H9 (cell line): ENCODE measurements around the gene KLHDC7B. TPM values are rescaled to one million over a fixed set of nuclear protein-coding genes. Genes with fewer than 3 reads are reported as not detected.

Source experiments
- DNase-seq: peaks from one replicate; pipeline ENCODE4 v3.0.0-alpha.2; 2017
- H2AFZ ChIP-seq: one replicate; pipeline ENCODE4 v1.6.1; 2013; ENCODE audit warnings: mild to moderate bottlenecking, low read length, control low read depth, moderate library complexity
- H2AK5ac ChIP-seq: 2 replicates; pipeline ENCODE4 v1.6.1; 2013; ENCODE audit warnings: low read length, control low read depth, mixed read lengths; ENCODE audit not compliant: insufficient read length
- H2BK120ac ChIP-seq: one replicate; pipeline ENCODE4 v1.6.1; 2013; ENCODE audit warnings: low read depth, mild to moderate bottlenecking, low read length, control low read depth, inconsistent platforms; ENCODE audit not compliant: poor library complexity, severe bottlenecking
- H2BK12ac ChIP-seq: 2 replicates; pipeline ENCODE4 v1.6.1; 2013; ENCODE audit warnings: low read length, control low read depth, mixed read lengths, low read depth; ENCODE audit not compliant: insufficient read length
- H2BK15ac ChIP-seq: 2 replicates; pipeline ENCODE4 v1.6.1; 2013; ENCODE audit warnings: low read depth, low read length, control low read depth
- H2BK20ac ChIP-seq: one replicate; pipeline ENCODE4 v1.6.1; 2013; ENCODE audit warnings: low read depth, mild to moderate bottlenecking, low read length, control low read depth, inconsistent platforms; ENCODE audit not compliant: poor library complexity, severe bottlenecking
- H2BK5ac ChIP-seq: 2 replicates; pipeline ENCODE4 v1.6.1; 2013; ENCODE audit warnings: low read length, control low read depth, mixed read lengths; ENCODE audit not compliant: insufficient read length
- H3K14ac ChIP-seq: 2 replicates; pipeline ENCODE4 v1.6.1; 2013; ENCODE audit warnings: low read length, control low read depth; ENCODE audit not compliant: insufficient read depth
- H3K18ac ChIP-seq: 2 replicates; pipeline ENCODE4 v1.6.1; 2013; ENCODE audit warnings: low read depth, mild to moderate bottlenecking, mixed read lengths, low read length, control low read depth; ENCODE audit not compliant: insufficient read length
- H3K23ac ChIP-seq: 2 replicates; pipeline ENCODE4 v1.6.1; 2013; ENCODE audit warnings: low read length, control low read depth, mixed read lengths, low read depth; ENCODE audit not compliant: insufficient read length
- H3K23me2 ChIP-seq: 2 replicates; pipeline ENCODE4 v1.6.1; 2013; ENCODE audit warnings: low read depth, mild to moderate bottlenecking, mixed read lengths, low read length, control low read depth; ENCODE audit not compliant: insufficient read length, poor library complexity, severe bottlenecking
- H3K27ac ChIP-seq: 2 replicates; pipeline ENCODE4 v1.5.1; 2013; ENCODE audit warnings: low read length, control low read depth, mixed read lengths, low read depth; ENCODE audit not compliant: insufficient read length
- H3K27me3 ChIP-seq: 2 replicates; pipeline ENCODE4 v1.6.1; 2013; ENCODE audit warnings: low read length, control low read depth, inconsistent platforms; ENCODE audit not compliant: insufficient read depth
- H3K4ac ChIP-seq: 2 replicates; pipeline ENCODE4 v1.6.1; 2013; ENCODE audit warnings: low read depth, mild to moderate bottlenecking, control low read depth, inconsistent platforms, low read length, moderate library complexity
- H3K4me1 ChIP-seq: 2 replicates; pipeline ENCODE4 v1.6.1; 2013; ENCODE audit warnings: low read length, control low read depth, inconsistent platforms; ENCODE audit not compliant: insufficient read depth
- H3K4me2 ChIP-seq: 2 replicates; pipeline ENCODE4 v1.6.1; 2013; ENCODE audit warnings: low read length, control low read depth, mixed read lengths; ENCODE audit not compliant: insufficient read length, insufficient read depth
- H3K56ac ChIP-seq: 2 replicates; pipeline ENCODE4 v1.6.1; 2013; ENCODE audit warnings: low read depth, mild to moderate bottlenecking, mixed read lengths, low read length, control low read depth; ENCODE audit not compliant: insufficient read length
- H3K79me1 ChIP-seq: 2 replicates; pipeline ENCODE4 v1.6.1; 2013; ENCODE audit warnings: low read depth, mild to moderate bottlenecking, moderate library complexity, low read length, control low read depth, inconsistent platforms; ENCODE audit not compliant: insufficient read depth, poor library complexity, severe bottlenecking
- H3K79me2 ChIP-seq: 2 replicates; pipeline ENCODE4 v1.6.1; 2013; ENCODE audit warnings: low read length, control low read depth, inconsistent platforms; ENCODE audit not compliant: insufficient read depth
- H3K9ac ChIP-seq: 2 replicates; pipeline ENCODE4 v1.6.1; 2013; ENCODE audit warnings: low read length, control low read depth, mixed read lengths; ENCODE audit not compliant: insufficient read length; ENCODE audit errors: extremely low read depth
- H3K9me3 ChIP-seq: one replicate; pipeline ENCODE4 v1.6.1; 2013; ENCODE audit warnings: low read depth, low read length, inconsistent platforms; ENCODE audit not compliant: control insufficient read depth
- H3T11ph ChIP-seq: one replicate; pipeline ENCODE4 v1.6.1; 2013; ENCODE audit warnings: mild to moderate bottlenecking, low read length, control low read depth, inconsistent platforms
- H4K20me1 ChIP-seq: one replicate; pipeline ENCODE4 v1.6.1; 2013; ENCODE audit not compliant: control insufficient read depth, insufficient read length, insufficient read depth
- H4K5ac ChIP-seq: 2 replicates; pipeline ENCODE4 v1.6.1; 2013; ENCODE audit warnings: low read depth, mild to moderate bottlenecking, mixed read lengths, low read length, control low read depth; ENCODE audit not compliant: insufficient read length
- H4K8ac ChIP-seq: replicated peaks from 2 replicates; pipeline ENCODE4 v1.6.1; 2013; ENCODE audit warnings: low read length, control low read depth, mixed read lengths, low read depth; ENCODE audit not compliant: insufficient read length
- H4K91ac ChIP-seq: 2 replicates; pipeline ENCODE4 v1.6.1; 2013; ENCODE audit warnings: low read depth, mild to moderate bottlenecking, moderate library complexity, mixed read lengths, low read length, control low read depth; ENCODE audit not compliant: insufficient read length
- H3K27ac Mint-ChIP-seq, 3 experiments: 2 replicates in 2 of 3; 3 replicates in 1 of 3; pipeline ENCODE4 v1.8.0; 2020 to 2021; ENCODE audit warnings: mixed read lengths in 3 of 3, mild to moderate bottlenecking in 1 of 3, moderate library complexity in 1 of 3
- H3K27me3 Mint-ChIP-seq: 2 replicates; pipeline ENCODE4 v1.8.0; 2021; ENCODE audit warnings: low read depth, mild to moderate bottlenecking, moderate library complexity, mixed read lengths
- H3K36me3 Mint-ChIP-seq, 3 experiments: 2 replicates in 2 of 3; 3 replicates in 1 of 3; pipeline ENCODE4 v1.8.0; 2020 to 2021; ENCODE audit warnings: low read depth in 3 of 3, mixed read lengths in 3 of 3; ENCODE audit not compliant: insufficient read depth in 1 of 3
- H3K4me1 Mint-ChIP-seq, 2 experiments: 2 replicates each; pipeline ENCODE4 v1.8.0; 2020; ENCODE audit warnings: mixed read lengths in 2 of 2
- H3K4me3 Mint-ChIP-seq, 2 experiments: 2 replicates in 1 of 2; 3 replicates in 1 of 2; pipeline ENCODE4 v1.8.0; 2020 to 2021; ENCODE audit warnings: mild to moderate bottlenecking in 2 of 2, mixed read lengths in 2 of 2, moderate library complexity in 1 of 2
- H3K9me3 Mint-ChIP-seq, 2 experiments: 2 replicates in 1 of 2; 3 replicates in 1 of 2; pipeline ENCODE4 v1.8.0; 2020; ENCODE audit warnings: mild to moderate bottlenecking in 2 of 2, mixed read lengths in 2 of 2, moderate library complexity in 1 of 2
- WGBS: extraction: QIAGEN DNeasy Blood & Tissue Kit; methylation state at CpG from one replicate; pipeline ENCODE4 v1.1.7; 2013; ENCODE audit warnings: missing lambda C conversion rate, low lambda C conversion rate, mixed read lengths; ENCODE audit not compliant: insufficient read length; ENCODE audit errors: extremely low coverage; 5-methylcytosine and 5-hydroxymethylcytosine counted together
- total RNA-seq: library from RNA; stranded (reverse); gene quantifications from 2 replicates; pipeline ENCODE4 v1.2.1, GENCODE V29; 2021
- TF ChIP-seq, protein P1 (sequence below): fragments of 200-600 bp; sonication (generic); conservative IDR thresholded peaks from 3 replicates; pipeline ENCODE4 v1.8.0; 2021; ENCODE audit warnings: antibody characterized with exemption, mild to moderate bottlenecking

Gene KLHDC7B
- total RNA-seq, 1 experiment from 2014 or later: not detected

DNA sequence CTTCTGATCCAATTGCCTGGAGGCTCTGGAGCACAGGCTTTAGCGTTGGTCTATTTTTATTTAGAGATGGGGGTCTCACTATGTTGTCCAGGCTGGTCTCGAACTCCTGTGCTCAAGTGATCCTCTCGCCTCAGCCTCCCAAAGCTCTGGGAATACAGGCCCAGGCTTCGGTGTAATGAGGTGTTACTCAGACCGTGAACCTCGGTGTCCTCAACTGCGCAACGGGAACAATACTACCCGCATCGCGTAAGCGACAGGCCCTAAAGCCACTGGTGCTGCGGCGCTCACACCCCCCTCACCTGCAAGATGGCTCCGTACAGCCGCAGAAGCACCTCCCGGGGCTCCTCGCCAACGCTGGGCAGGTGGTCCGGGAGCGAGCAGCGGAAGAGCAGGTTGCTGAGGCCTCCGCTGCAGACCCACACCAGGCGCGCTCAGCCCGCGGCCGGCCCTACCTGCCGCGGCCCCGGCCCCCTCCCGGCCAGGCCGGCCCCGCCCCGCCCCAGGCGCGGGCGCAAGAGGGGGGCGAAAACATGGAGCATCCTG, 36.3 kb downstream of the KLHDC7B start:
- Histone ChIP-seq H3K4me1 (peaks cover 2% of the 10 kb centered on the region; the same call in 1 of the 2 replicates), H3K79me1 (peaks cover 4% of the 10 kb centered on the region), H4K8ac (no peak overlapping the region), H2AK5ac (no peak overlapping the region), H3K27me3 (no peaks in the 10 kb centered on the region), H2BK12ac (no peak overlapping the region), H4K5ac (no peak overlapping the region), H4K20me1 (no peaks in the 10 kb centered on the region), H2BK15ac (no peak overlapping the region), H2AFZ (no peak overlapping the region), H3K79me2 (no peaks in the 10 kb centered on the region), H3K9me3 (no peaks in the 10 kb centered on the region), H2BK20ac (no peak overlapping the region), H2BK5ac (no peak overlapping the region), H2BK120ac (no peak overlapping the region), H3K23me2 (no peaks in the 10 kb centered on the region), H3K4me2 (peak overlapping the region; percentile 54), H3T11ph (no peak overlapping the region), H3K18ac (no peak overlapping the region), H3K23ac (no peak overlapping the region), H4K91ac (no peak overlapping the region), H3K56ac (no peak overlapping the region), H3K4ac (no peak overlapping the region), H3K9ac (peak overlapping the region; percentile 51), H3K14ac (no peak overlapping the region), H3K27ac (no peak overlapping the region)
- no peaks in the 10 kb centered on the region for H3K9me3 Mint-ChIP-seq
- peaks cover 4 to 24% (median 20%) of the 10 kb centered on the region in 3 experiments; a peak in 6 of 7 replicates for H3K36me3 Mint-ChIP-seq
- peak overlapping the region; percentile 85 to 90 (median 86); a peak in 4 of 7 replicates for H3K27ac Mint-ChIP-seq
- peaks cover 14 to 23% of the 10 kb centered on the region in 2 experiments for H3K4me1 Mint-ChIP-seq
- no CpG with 5 or more reads among the region's 39 CpGs for WGBS
- no peak for DNase-seq
- TF ChIP-seq, protein P1, sequence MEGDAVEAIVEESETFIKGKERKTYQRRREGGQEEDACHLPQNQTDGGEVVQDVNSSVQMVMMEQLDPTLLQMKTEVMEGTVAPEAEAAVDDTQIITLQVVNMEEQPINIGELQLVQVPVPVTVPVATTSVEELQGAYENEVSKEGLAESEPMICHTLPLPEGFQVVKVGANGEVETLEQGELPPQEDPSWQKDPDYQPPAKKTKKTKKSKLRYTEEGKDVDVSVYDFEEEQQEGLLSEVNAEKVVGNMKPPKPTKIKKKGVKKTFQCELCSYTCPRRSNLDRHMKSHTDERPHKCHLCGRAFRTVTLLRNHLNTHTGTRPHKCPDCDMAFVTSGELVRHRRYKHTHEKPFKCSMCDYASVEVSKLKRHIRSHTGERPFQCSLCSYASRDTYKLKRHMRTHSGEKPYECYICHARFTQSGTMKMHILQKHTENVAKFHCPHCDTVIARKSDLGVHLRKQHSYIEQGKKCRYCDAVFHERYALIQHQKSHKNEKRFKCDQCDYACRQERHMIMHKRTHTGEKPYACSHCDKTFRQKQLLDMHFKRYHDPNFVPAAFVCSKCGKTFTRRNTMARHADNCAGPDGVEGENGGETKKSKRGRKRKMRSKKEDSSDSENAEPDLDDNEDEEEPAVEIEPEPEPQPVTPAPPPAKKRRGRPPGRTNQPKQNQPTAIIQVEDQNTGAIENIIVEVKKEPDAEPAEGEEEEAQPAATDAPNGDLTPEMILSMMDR: no peak
- peaks cover 6% of the 10 kb centered on the region for H3K27me3 Mint-ChIP-seq
- H3K4me3 Mint-ChIP-seq: peak overlapping the region; percentile 80 to 89
